Measurements from ENCODE around the gene FAM47E. TPM values are rescaled to one million over a fixed set of nuclear protein-coding genes. Genes with fewer than 3 reads are reported as not detected.

The FAM47E gene
- total RNA-seq, 2 donors from 2014 or later = 1.0 to 2.2 TPM

- DNase-seq (ENCODE audit: low spot score) = no peak
- Histone ChIP-seq H3K9me3 (no peaks in the 10 kb centered on the region), H3K4me1 (peaks cover 0 to 12% of the 10 kb centered on the region in 2 donors), H3K27ac (no peak overlapping the region), H3K4me3 (peak overlapping the region; percentile 57 to 59), H3K36me3 (no peaks in the 10 kb centered on the region), H3K27me3 (no peaks in the 10 kb centered on the region)
- no peak for TF ChIP-seq CTCF (IDR thresholded peaks at IDR 0.05)
Measured at GRCh38 chr4:76250962-76251361, 559 bp upstream of the FAM47E start.

- no peak for TF ChIP-seq CTCF (IDR thresholded peaks at IDR 0.05)
- H3K9me3 ChIP-seq = no peaks in the 10 kb centered on the region
- no peak for DNase-seq (ENCODE audit: low spot score)
- no peaks in the 10 kb centered on the region for H3K27me3 ChIP-seq
- H3K27ac ChIP-seq = no peak overlapping the region
- no peaks in the 10 kb centered on the region for H3K36me3 ChIP-seq
- H3K4me3 ChIP-seq = peak overlapping the region; percentile 57 to 59
- peaks cover 0 to 12% of the 10 kb centered on the region in 2 donors for H3K4me1 ChIP-seq
Measured at GRCh38 chr4:76252271-76252653, 741 bp downstream of the FAM47E start.

GRCh38 chr4:76253511-76253910, 2.0 kb downstream of the FAM47E start:
- Histone ChIP-seq H3K4me3 (no peak overlapping the region), H3K27me3 (no peaks in the 10 kb centered on the region), H3K27ac (no peak overlapping the region), H3K9me3 (no peaks in the 10 kb centered on the region), H3K36me3 (no peaks in the 10 kb centered on the region), H3K4me1 (peaks cover 0 to 12% of the 10 kb centered on the region in 2 donors)
- TF ChIP-seq CTCF (IDR thresholded peaks at IDR 0.05) = no peak
- DNase-seq (ENCODE audit: low spot score) = no peak

GRCh38 chr4:76256032-76256431, 4.5 kb downstream of the FAM47E start:
- DNase-seq (ENCODE audit: low spot score) = no peak
- Histone ChIP-seq H3K4me3 (no peak overlapping the region), H3K36me3 (no peaks in the 10 kb centered on the region), H3K4me1 (peaks cover 0 to 8% of the 10 kb centered on the region in 2 donors), H3K27me3 (no peaks in the 10 kb centered on the region), H3K27ac (no peak overlapping the region), H3K9me3 (no peaks in the 10 kb centered on the region)
- TF ChIP-seq CTCF (IDR thresholded peaks at IDR 0.05) = no peak

- Histone ChIP-seq H3K4me3 (no peak overlapping the region), H3K9me3 (no peaks in the 10 kb centered on the region), H3K27ac (no peak overlapping the region), H3K36me3 (no peaks in the 10 kb centered on the region), H3K27me3 (no peaks in the 10 kb centered on the region), H3K4me1 (peaks cover 0 to 5% of the 10 kb centered on the region in 2 donors)
- no peak for TF ChIP-seq CTCF (IDR thresholded peaks at IDR 0.05)
- no peak for DNase-seq (ENCODE audit: low spot score)
Measured at GRCh38 chr4:76256968-76257367, 5.4 kb downstream of the FAM47E start.

- no peak overlapping the region for H3K4me3 ChIP-seq
- DNase-seq (ENCODE audit: low spot score) = no peak
- H3K4me1 ChIP-seq = no peaks in the 10 kb centered on the region
- no peaks in the 10 kb centered on the region for H3K36me3 ChIP-seq
- H3K9me3 ChIP-seq = no peaks in the 10 kb centered on the region
- no peaks in the 10 kb centered on the region for H3K27me3 ChIP-seq
- peak in 1 of 2 donors; percentile 13 for TF ChIP-seq CTCF (IDR thresholded peaks at IDR 0.05)
- no peak overlapping the region for H3K27ac ChIP-seq
Measured at GRCh38 chr4:76257824-76258223, 6.3 kb downstream of the FAM47E start.

All from right atrium auricular region (tissue), 2 donors.